ENCODE results near the gene PIWIL4.
"Not testable (repeated sequence)": the region's sequence is repeated elsewhere in the genome, so short reads cannot be mapped to it uniquely, and the experiment has no call there.

The PIWIL4 gene

GRCh38 chr11:94597896-94598295 lies 30.7 kb downstream of the PIWIL4 start:
- no peak overlapping the region for H3K4me3 ChIP-seq (ENCODE audit: low read length in 2 of 2)

GRCh38 chr11:94599510-94599909 lies 32.3 kb downstream of the PIWIL4 start:
- Histone ChIP-seq H3K36me3 (ENCODE audit: control insufficient read depth in 2 of 2, insufficient read depth in 2 of 2, low read length in 2 of 2) (peaks cover 19 to 23% of the 10 kb centered on the region in 2 donors), H3K27me3 (ENCODE audit: control insufficient read depth in 2 of 2, insufficient read depth in 2 of 2, low read length in 2 of 2) (no peaks in the 10 kb centered on the region), H3K27ac (ENCODE audit: low read depth in 2 of 2, low read length in 2 of 2) (no peak overlapping the region), H3K9me3 (ENCODE audit: control insufficient read depth in 2 of 2, low read length in 2 of 2) (no peaks in the 10 kb centered on the region), H3K9ac (ENCODE audit: low read depth in 1 of 2, low read length in 2 of 2) (no peak overlapping the region), H3K4me1 (ENCODE audit: control insufficient read depth in 2 of 2, insufficient read depth in 2 of 2, low read length in 2 of 2) (no peaks in the 10 kb centered on the region), H3K4me3 (ENCODE audit: low read length in 2 of 2) (no peak overlapping the region)

More at GRCh38 chr11:94597896-94598295, 30.7 kb downstream of the PIWIL4 start:
- Histone ChIP-seq H3K4me1 (ENCODE audit: control insufficient read depth in 2 of 2, insufficient read depth in 2 of 2, low read length in 2 of 2) (no peaks in the 10 kb centered on the region), H3K27ac (ENCODE audit: low read depth in 2 of 2, low read length in 2 of 2) (no peak overlapping the region), H3K36me3 (ENCODE audit: control insufficient read depth in 2 of 2, insufficient read depth in 2 of 2, low read length in 2 of 2) (peaks cover 19 to 23% of the 10 kb centered on the region in 2 donors), H3K27me3 (ENCODE audit: control insufficient read depth in 2 of 2, insufficient read depth in 2 of 2, low read length in 2 of 2) (no peaks in the 10 kb centered on the region), H3K9me3 (ENCODE audit: control insufficient read depth in 2 of 2, low read length in 2 of 2) (no peaks in the 10 kb centered on the region), H3K9ac (ENCODE audit: low read depth in 1 of 2, low read length in 2 of 2) (no peak overlapping the region)

DNA sequence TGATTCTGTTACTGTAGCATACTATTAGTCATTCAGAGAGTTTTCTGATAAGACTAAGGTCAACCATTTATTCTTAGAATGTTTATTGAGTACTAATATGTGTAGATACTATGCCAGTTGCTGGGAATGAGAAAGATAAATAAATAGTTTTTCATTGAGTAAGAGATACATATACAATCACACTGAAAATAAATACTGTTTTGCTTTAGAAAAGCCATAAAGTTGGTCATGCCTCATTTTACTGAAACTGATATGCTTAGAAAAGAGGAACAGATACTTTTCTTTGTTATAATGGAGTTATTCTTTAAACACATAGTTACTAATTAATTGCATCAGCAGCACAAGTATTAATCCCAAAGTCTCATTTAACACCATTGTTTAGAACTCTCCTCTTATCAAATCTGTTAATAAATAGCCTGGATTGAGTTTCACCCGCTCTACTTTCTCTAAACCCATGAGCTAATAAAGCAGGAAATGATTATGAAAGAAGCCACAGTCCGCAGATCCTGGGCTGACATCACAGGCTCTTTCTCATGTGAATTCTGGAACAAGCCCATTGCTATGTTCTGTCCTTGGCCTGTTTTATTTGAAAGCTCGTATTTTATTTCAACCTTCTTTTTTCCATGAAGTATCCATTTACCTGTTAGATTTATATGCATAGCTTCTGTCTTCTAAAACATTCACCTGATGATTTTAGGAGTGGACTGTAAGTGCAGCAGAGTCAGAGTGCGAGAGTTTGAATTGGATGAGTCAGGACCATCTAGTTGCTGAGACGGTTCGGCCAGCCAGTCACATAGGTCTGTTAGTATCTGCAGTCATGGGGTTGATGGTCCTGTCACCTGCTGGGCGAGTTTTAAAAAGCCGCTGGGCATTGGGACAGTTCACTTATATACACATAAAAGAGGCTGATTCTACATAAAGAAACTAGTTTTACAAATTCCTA lies 35.5 kb downstream of the PIWIL4 start:
- H3K9ac ChIP-seq (ENCODE audit: low read depth in 1 of 2, low read length in 2 of 2) = no peak overlapping the region
- H3K4me1 ChIP-seq (ENCODE audit: control insufficient read depth in 2 of 2, insufficient read depth in 2 of 2, low read length in 2 of 2) = no peaks in the 10 kb centered on the region
- H3K27me3 ChIP-seq (ENCODE audit: control insufficient read depth in 2 of 2, insufficient read depth in 2 of 2, low read length in 2 of 2) = no peaks in the 10 kb centered on the region
- H3K27ac ChIP-seq (ENCODE audit: low read depth in 2 of 2, low read length in 2 of 2) = no peak overlapping the region
- H3K36me3 ChIP-seq (ENCODE audit: control insufficient read depth in 2 of 2, insufficient read depth in 2 of 2, low read length in 2 of 2) = peaks cover 7 to 8% of the 10 kb centered on the region in 2 donors
- no peak overlapping the region for H3K4me3 ChIP-seq (ENCODE audit: low read length in 2 of 2)
- no peaks in the 10 kb centered on the region for H3K9me3 ChIP-seq (ENCODE audit: control insufficient read depth in 2 of 2, low read length in 2 of 2)

- H3K27ac ChIP-seq (ENCODE audit: low read depth in 2 of 2, low read length in 2 of 2) = no peak overlapping the region
- H3K36me3 ChIP-seq (ENCODE audit: control insufficient read depth in 2 of 2, insufficient read depth in 2 of 2, low read length in 2 of 2) = peaks cover 7 to 12% of the 10 kb centered on the region in 2 donors
- no peak overlapping the region for H3K4me3 ChIP-seq (ENCODE audit: low read length in 2 of 2)
- no peaks in the 10 kb centered on the region for H3K27me3 ChIP-seq (ENCODE audit: control insufficient read depth in 2 of 2, insufficient read depth in 2 of 2, low read length in 2 of 2)
- H3K9ac ChIP-seq (ENCODE audit: low read depth in 1 of 2, low read length in 2 of 2) = no peak overlapping the region
- H3K4me1 ChIP-seq (ENCODE audit: control insufficient read depth in 2 of 2, insufficient read depth in 2 of 2, low read length in 2 of 2) = no peaks in the 10 kb centered on the region
- no peaks in the 10 kb centered on the region for H3K9me3 ChIP-seq (ENCODE audit: control insufficient read depth in 2 of 2, low read length in 2 of 2)
Observed at GRCh38 chr11:94603587-94603986, 36.4 kb downstream of the PIWIL4 start.

DNA sequence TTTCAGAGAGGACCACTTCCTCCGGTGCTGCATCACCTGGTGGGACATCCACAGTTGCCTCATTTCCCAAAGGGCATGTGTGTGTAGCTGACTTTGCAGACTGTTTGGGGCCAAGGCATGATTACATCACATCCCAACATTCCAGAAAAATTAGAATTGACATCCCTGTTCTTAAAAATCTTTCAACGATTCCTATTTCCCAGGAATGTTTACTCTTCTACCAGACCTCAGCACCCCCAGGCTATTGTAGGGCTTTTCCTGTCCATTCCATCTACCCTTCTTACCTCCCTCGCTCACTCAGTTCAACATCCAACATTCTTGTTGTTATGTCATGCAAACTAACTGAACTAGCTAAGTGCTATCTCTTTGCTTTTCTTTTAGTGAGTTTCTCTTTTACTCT lies 37.3 kb downstream of the PIWIL4 start:
- no peak overlapping the region for H3K4me3 ChIP-seq (ENCODE audit: low read length in 2 of 2)
- H3K4me1 ChIP-seq (ENCODE audit: control insufficient read depth in 2 of 2, insufficient read depth in 2 of 2, low read length in 2 of 2) = no peaks in the 10 kb centered on the region
- no peak overlapping the region for H3K9ac ChIP-seq (ENCODE audit: low read depth in 1 of 2, low read length in 2 of 2)
- peaks cover 8 to 14% of the 10 kb centered on the region in 2 donors for H3K36me3 ChIP-seq (ENCODE audit: control insufficient read depth in 2 of 2, insufficient read depth in 2 of 2, low read length in 2 of 2)
- no peaks in the 10 kb centered on the region for H3K27me3 ChIP-seq (ENCODE audit: control insufficient read depth in 2 of 2, insufficient read depth in 2 of 2, low read length in 2 of 2)
- H3K27ac ChIP-seq (ENCODE audit: low read depth in 2 of 2, low read length in 2 of 2) = no peak overlapping the region
- no peaks in the 10 kb centered on the region for H3K9me3 ChIP-seq (ENCODE audit: control insufficient read depth in 2 of 2, low read length in 2 of 2)

- Histone ChIP-seq H3K9ac (ENCODE audit: low read depth in 1 of 2, low read length in 2 of 2) (no peak overlapping the region), H3K9me3 (ENCODE audit: control insufficient read depth in 2 of 2, low read length in 2 of 2) (peaks cover 2 to 3% of the 10 kb centered on the region in 2 donors), H3K36me3 (ENCODE audit: control insufficient read depth in 2 of 2, insufficient read depth in 2 of 2, low read length in 2 of 2) (peaks cover 12 to 20% of the 10 kb centered on the region in 2 donors), H3K4me1 (ENCODE audit: control insufficient read depth in 2 of 2, insufficient read depth in 2 of 2, low read length in 2 of 2) (no peaks in the 10 kb centered on the region), H3K27ac (ENCODE audit: low read depth in 2 of 2, low read length in 2 of 2) (no peak overlapping the region), H3K27me3 (ENCODE audit: control insufficient read depth in 2 of 2, insufficient read depth in 2 of 2, low read length in 2 of 2) (no peaks in the 10 kb centered on the region), H3K4me3 (ENCODE audit: low read length in 2 of 2) (no peak overlapping the region)
Observed at GRCh38 chr11:94613120-94613519, 46.0 kb downstream of the PIWIL4 start.

GRCh38 chr11:94623120-94623735 lies 56.1 kb downstream of the PIWIL4 start:
- Histone ChIP-seq H3K4me1 (ENCODE audit: control insufficient read depth in 2 of 2, insufficient read depth in 2 of 2, low read length in 2 of 2) (no peaks in the 10 kb centered on the region), H3K27ac (ENCODE audit: low read depth in 2 of 2, low read length in 2 of 2) (no peak overlapping the region), H3K9ac (ENCODE audit: low read depth in 1 of 2, low read length in 2 of 2) (no peak overlapping the region), H3K4me3 (ENCODE audit: low read length in 2 of 2) (no peak overlapping the region), H3K36me3 (ENCODE audit: control insufficient read depth in 2 of 2, insufficient read depth in 2 of 2, low read length in 2 of 2) (peaks cover 11 to 13% of the 10 kb centered on the region in 2 donors), H3K9me3 (ENCODE audit: control insufficient read depth in 2 of 2, low read length in 2 of 2) (no peaks in the 10 kb centered on the region), H3K27me3 (ENCODE audit: control insufficient read depth in 2 of 2, insufficient read depth in 2 of 2, low read length in 2 of 2) (no peaks in the 10 kb centered on the region)

DNA sequence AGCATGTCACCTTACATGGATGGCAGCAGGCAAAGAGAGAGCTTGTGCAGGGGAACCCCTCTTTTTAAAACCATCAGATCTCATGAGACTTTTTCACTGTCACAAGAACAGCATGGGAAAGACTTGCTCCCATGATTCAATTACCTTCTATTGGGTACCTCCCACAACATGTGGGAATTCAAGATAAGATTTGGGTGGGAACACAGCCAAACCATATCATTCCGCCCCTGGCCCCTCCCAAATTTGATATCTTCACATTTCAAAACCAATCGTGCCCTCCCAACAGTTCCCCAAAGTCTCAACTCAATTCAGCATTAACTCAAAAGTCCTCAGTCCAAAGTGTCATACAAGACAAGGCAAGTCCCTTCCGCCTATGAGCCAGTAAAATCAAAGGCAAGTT lies 58.3 kb downstream of the PIWIL4 start:
- not testable (repeated sequence) for H3K4me1 ChIP-seq (ENCODE audit: control insufficient read depth in 2 of 2, insufficient read depth in 2 of 2, low read length in 2 of 2); H3K36me3 ChIP-seq (ENCODE audit: control insufficient read depth in 2 of 2, insufficient read depth in 2 of 2, low read length in 2 of 2); H3K27me3 ChIP-seq (ENCODE audit: control insufficient read depth in 2 of 2, insufficient read depth in 2 of 2, low read length in 2 of 2); H3K4me3 ChIP-seq (ENCODE audit: low read length in 2 of 2); H3K9ac ChIP-seq (ENCODE audit: low read depth in 1 of 2, low read length in 2 of 2); H3K9me3 ChIP-seq (ENCODE audit: control insufficient read depth in 2 of 2, low read length in 2 of 2); H3K27ac ChIP-seq (ENCODE audit: low read depth in 2 of 2, low read length in 2 of 2)

GRCh38 chr11:94627003-94627560 lies 59.9 kb downstream of the PIWIL4 start:
- H3K36me3 ChIP-seq (ENCODE audit: control insufficient read depth in 2 of 2, insufficient read depth in 2 of 2, low read length in 2 of 2) = not testable (repeated sequence)

DNA sequence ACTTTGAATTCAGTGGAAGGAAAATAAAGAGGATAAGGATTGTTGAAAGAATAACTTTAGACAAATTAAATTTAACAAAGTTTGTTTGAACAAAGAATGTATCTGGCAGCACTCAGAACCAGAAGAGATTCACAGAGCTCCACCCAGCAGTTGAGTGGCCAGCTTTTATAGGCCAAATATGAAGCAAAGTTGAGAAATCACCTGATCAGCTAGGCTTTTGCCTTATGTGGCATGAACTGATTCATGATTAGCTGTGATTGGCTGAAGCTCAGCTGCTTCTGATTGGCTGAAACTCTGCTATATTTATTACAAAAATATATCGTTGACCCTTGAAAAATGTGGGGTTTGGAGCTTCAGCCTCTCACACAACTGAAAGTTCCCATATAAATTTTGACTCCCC lies 62.6 kb downstream of the PIWIL4 start:
- Histone ChIP-seq H3K4me1 (ENCODE audit: control insufficient read depth in 2 of 2, insufficient read depth in 2 of 2, low read length in 2 of 2) (no peaks in the 10 kb centered on the region), H3K9me3 (ENCODE audit: control insufficient read depth in 2 of 2, low read length in 2 of 2) (no peaks in the 10 kb centered on the region), H3K36me3 (ENCODE audit: control insufficient read depth in 2 of 2, insufficient read depth in 2 of 2, low read length in 2 of 2) (no peaks in the 10 kb centered on the region), H3K27me3 (ENCODE audit: control insufficient read depth in 2 of 2, insufficient read depth in 2 of 2, low read length in 2 of 2) (no peaks in the 10 kb centered on the region), H3K4me3 (ENCODE audit: low read length in 2 of 2) (no peak overlapping the region), H3K9ac (ENCODE audit: low read depth in 1 of 2, low read length in 2 of 2) (no peak overlapping the region), H3K27ac (ENCODE audit: low read depth in 2 of 2, low read length in 2 of 2) (no peak overlapping the region)

More at GRCh38 chr11:94627003-94627560, 59.9 kb downstream of the PIWIL4 start:
- H3K9ac ChIP-seq (ENCODE audit: low read depth in 1 of 2, low read length in 2 of 2); H3K27me3 ChIP-seq (ENCODE audit: control insufficient read depth in 2 of 2, insufficient read depth in 2 of 2, low read length in 2 of 2); H3K4me1 ChIP-seq (ENCODE audit: control insufficient read depth in 2 of 2, insufficient read depth in 2 of 2, low read length in 2 of 2); H3K9me3 ChIP-seq (ENCODE audit: control insufficient read depth in 2 of 2, low read length in 2 of 2); H3K27ac ChIP-seq (ENCODE audit: low read depth in 2 of 2, low read length in 2 of 2); H3K4me3 ChIP-seq (ENCODE audit: low read length in 2 of 2): not testable (repeated sequence)
